ENCODE data around the gene TRIM45. TPM values are rescaled to one million over a fixed set of nuclear protein-coding genes. Genes with fewer than 3 reads are reported as not detected.

Gene TRIM45
- total RNA-seq, 1 experiment from 2014 or later, result not detected

- Histone ChIP-seq H3K4me2 (ENCODE audit: low read depth, low read length, poor library complexity, severe bottlenecking) (no peak overlapping the region), H3K9me2 (replicated peaks; ENCODE audit: insufficient read depth, low read length) (no peaks in the 10 kb centered on the region), H2AFZ (ENCODE audit: low read length) (no peak overlapping the region)
These were observed 52.2 kb downstream of the TRIM45 start for GRCh38 chr1:117069220-117069844.

GRCh38 chr1:117068580-117068979, 53.0 kb downstream of the TRIM45 start:
- no peak overlapping the region for H3K27ac ChIP-seq (ENCODE audit: low read length)
- peaks cover 3% of the 10 kb centered on the region; the same call in 1 of the 2 replicates for H3K4me1 ChIP-seq (ENCODE audit: low read length)
- H3K79me2 ChIP-seq (ENCODE audit: low read length), result peaks cover 70% of the 10 kb centered on the region

More at GRCh38 chr1:117069220-117069844, 52.2 kb downstream of the TRIM45 start:
- Histone ChIP-seq H3K79me2 (ENCODE audit: low read length) (peaks cover 66% of the 10 kb centered on the region), H3K9ac (ENCODE audit: low read length) (no peak overlapping the region), H3K4me1 (ENCODE audit: low read length) (no peaks in the 10 kb centered on the region), H3K36me3 (ENCODE audit: insufficient read depth, low read length) (peaks cover 55% of the 10 kb centered on the region), H3K27me3 (ENCODE audit: low read length) (no peaks in the 10 kb centered on the region), H4K20me1 (ENCODE audit: insufficient read depth, low read depth, low read length) (no peaks in the 10 kb centered on the region), H3K9me3 (ENCODE audit: low read length) (no peaks in the 10 kb centered on the region), H3K27ac (ENCODE audit: low read length) (no peak overlapping the region), H3K4me3 (ENCODE audit: low read length) (no peak overlapping the region)
- peak; percentile 50 for DNase-seq

GRCh38 chr1:117067533-117068370, 53.8 kb downstream of the TRIM45 start:
- H4K20me1 ChIP-seq (ENCODE audit: insufficient read depth, low read depth, low read length), result no peaks in the 10 kb centered on the region
- no peaks in the 10 kb centered on the region for H3K9me3 ChIP-seq (ENCODE audit: low read length)
- peak; percentile 72 for DNase-seq
- no peaks in the 10 kb centered on the region for H3K27me3 ChIP-seq (ENCODE audit: low read length)
- H3K4me1 ChIP-seq (ENCODE audit: low read length), result peaks cover 11% of the 10 kb centered on the region
- H3K4me2 ChIP-seq (ENCODE audit: low read depth, low read length, poor library complexity, severe bottlenecking), result no peak overlapping the region
- H3K9me2 ChIP-seq (replicated peaks; ENCODE audit: insufficient read depth, low read length), result no peaks in the 10 kb centered on the region
- H3K27ac ChIP-seq (ENCODE audit: low read length), result no peak overlapping the region
- no peak overlapping the region for H2AFZ ChIP-seq (ENCODE audit: low read length)
- no peak overlapping the region for H3K4me3 ChIP-seq (ENCODE audit: low read length)
- peaks cover 72% of the 10 kb centered on the region for H3K79me2 ChIP-seq (ENCODE audit: low read length)
- H3K36me3 ChIP-seq (ENCODE audit: insufficient read depth, low read length), result peaks cover 52% of the 10 kb centered on the region
- no peak overlapping the region for H3K9ac ChIP-seq (ENCODE audit: low read length)

More at GRCh38 chr1:117068580-117068979, 53.0 kb downstream of the TRIM45 start:
- Histone ChIP-seq H3K4me2 (ENCODE audit: low read depth, low read length, poor library complexity, severe bottlenecking) (no peak overlapping the region), H3K9me2 (replicated peaks; ENCODE audit: insufficient read depth, low read length) (no peaks in the 10 kb centered on the region), H3K36me3 (ENCODE audit: insufficient read depth, low read length) (peaks cover 52% of the 10 kb centered on the region), H3K4me3 (ENCODE audit: low read length) (no peak overlapping the region), H4K20me1 (ENCODE audit: insufficient read depth, low read depth, low read length) (no peaks in the 10 kb centered on the region), H3K9ac (ENCODE audit: low read length) (no peak overlapping the region), H2AFZ (ENCODE audit: low read length) (no peak overlapping the region), H3K27me3 (ENCODE audit: low read length) (no peaks in the 10 kb centered on the region), H3K9me3 (ENCODE audit: low read length) (no peaks in the 10 kb centered on the region)
- DNase-seq, result no peak

- no peak for DNase-seq
- Histone ChIP-seq H2AFZ (ENCODE audit: low read length) (no peak overlapping the region), H3K9me3 (ENCODE audit: low read length) (no peaks in the 10 kb centered on the region), H3K27ac (ENCODE audit: low read length) (no peak overlapping the region), H3K4me3 (ENCODE audit: low read length) (no peak overlapping the region), H3K4me1 (ENCODE audit: low read length) (peaks cover 25% of the 10 kb centered on the region), H3K9me2 (replicated peaks; ENCODE audit: insufficient read depth, low read length) (no peaks in the 10 kb centered on the region), H3K79me2 (ENCODE audit: low read length) (peaks cover 76% of the 10 kb centered on the region), H3K36me3 (ENCODE audit: insufficient read depth, low read length) (peaks cover 58% of the 10 kb centered on the region), H3K27me3 (ENCODE audit: low read length) (no peaks in the 10 kb centered on the region), H4K20me1 (ENCODE audit: insufficient read depth, low read depth, low read length) (no peaks in the 10 kb centered on the region), H3K9ac (ENCODE audit: low read length) (no peak overlapping the region), H3K4me2 (ENCODE audit: low read depth, low read length, poor library complexity, severe bottlenecking) (no peak overlapping the region)
These were observed 55.2 kb downstream of the TRIM45 start for GRCh38 chr1:117066367-117066766.

- Histone ChIP-seq H3K27me3 (ENCODE audit: low read length) (no peaks in the 10 kb centered on the region), H3K27ac (ENCODE audit: low read length) (no peak overlapping the region), H3K79me2 (ENCODE audit: low read length) (peaks cover 71% of the 10 kb centered on the region), H3K9me2 (replicated peaks; ENCODE audit: insufficient read depth, low read length) (no peaks in the 10 kb centered on the region), H3K4me1 (ENCODE audit: low read length) (peaks cover 41% of the 10 kb centered on the region), H3K9ac (ENCODE audit: low read length) (no peak overlapping the region), H3K4me3 (ENCODE audit: low read length) (no peak overlapping the region), H3K36me3 (ENCODE audit: insufficient read depth, low read length) (peaks cover 32% of the 10 kb centered on the region), H2AFZ (ENCODE audit: low read length) (no peak overlapping the region), H4K20me1 (ENCODE audit: insufficient read depth, low read depth, low read length) (no peaks in the 10 kb centered on the region), H3K4me2 (ENCODE audit: low read depth, low read length, poor library complexity, severe bottlenecking) (peak overlapping the region; percentile 76), H3K9me3 (ENCODE audit: low read length) (no peaks in the 10 kb centered on the region)
- DNase-seq, result no peak
These were observed 59.5 kb downstream of the TRIM45 start for GRCh38 chr1:117061986-117062415.

Small RNA genes within 50 kb of the gene (small RNA-seq; reads per million reads assigned to genes)
- 4.7 reads per million, percentile 78 among the genes with 10 or more reads in this experiment for gene MIR942

Other genes starting within 250 kb of the TRIM45 start
- gene PTGFRN, start 211.8 kb downstream of the TRIM45 start, total RNA-seq (2014; rRNA removed; shearing (Covaris generic); ENCODE audit: low replicate concordance), result not detected in 2 replicates
- not detected in 2 replicates for gene CD101, start 120.0 kb downstream of the TRIM45 start, total RNA-seq (2014; rRNA removed; shearing (Covaris generic); ENCODE audit: low replicate concordance)
- gene TTF2, start 61.4 kb downstream of the TRIM45 start, total RNA-seq (2014; rRNA removed; shearing (Covaris generic); ENCODE audit: low replicate concordance), result 29.5 and 49.5 TPM in 2 replicates
- gene VTCN1, start 89.2 kb upstream of the TRIM45 start, total RNA-seq (2014; rRNA removed; shearing (Covaris generic); ENCODE audit: low replicate concordance), result not detected in 2 replicates
- gene MAN1A2, start 245.7 kb upstream of the TRIM45 start, total RNA-seq (2014; rRNA removed; shearing (Covaris generic); ENCODE audit: low replicate concordance), result 29.5 and 43.0 TPM in 2 replicates